Astrocyte (in vitro differentiated cells and primary cell): Measurements from ENCODE around the gene MEAF6. TPM values are rescaled to one million over a fixed set of nuclear protein-coding genes. Genes with fewer than 3 reads are reported as not detected.

Experiments
- DNase-seq: peaks from one replicate; pipeline ENCODE4 v3.0.0-alpha.2; 2010; ENCODE audit warnings: low read depth
- FAIRE-seq: peaks from 2 replicates; lab custom pipeline; 2011; peaks lifted over from hg19 to GRCh38; lab: Jason Lieb, UNC
- H2AFZ ChIP-seq: 2 replicates; pipeline ENCODE4 v1.6.0; 2012; ENCODE audit warnings: low read depth, low read length, inconsistent platforms
- H3K27ac ChIP-seq: 2 replicates; pipeline ENCODE4 v1.5.1; 2011; ENCODE audit warnings: low read depth, low read length, inconsistent platforms
- H3K27me3 ChIP-seq: 2 replicates; pipeline ENCODE4 v1.6.0; 2011; ENCODE audit warnings: low read length, inconsistent platforms; ENCODE audit not compliant: insufficient read depth
- H3K36me3 ChIP-seq: 2 replicates; pipeline ENCODE4 v1.5.1; 2011; ENCODE audit warnings: low read length, inconsistent platforms; ENCODE audit not compliant: insufficient read depth
- H3K4me1 ChIP-seq: 2 replicates; pipeline ENCODE4 v1.5.1; 2011; ENCODE audit warnings: low read length, inconsistent platforms; ENCODE audit not compliant: insufficient read depth
- H3K4me2 ChIP-seq: 2 replicates; pipeline ENCODE4 v1.6.0; 2012; ENCODE audit warnings: low read length, inconsistent platforms
- H3K4me3 ChIP-seq: 2 replicates; pipeline ENCODE4 v1.5.1; 2011; ENCODE audit warnings: low read depth, mild to moderate bottlenecking, low read length, inconsistent platforms; ENCODE audit not compliant: insufficient read depth
- H3K79me2 ChIP-seq: 2 replicates; pipeline ENCODE4 v1.6.0; 2012; ENCODE audit warnings: mild to moderate bottlenecking, low read length, inconsistent platforms; ENCODE audit not compliant: insufficient read depth
- H3K9ac ChIP-seq: 2 replicates; pipeline ENCODE4 v1.6.0; 2012; ENCODE audit warnings: mild to moderate bottlenecking, low read length, inconsistent platforms
- H3K9me3 ChIP-seq: 2 replicates; pipeline ENCODE4 v1.5.1; 2012; ENCODE audit warnings: low read depth, mild to moderate bottlenecking, low read length, inconsistent platforms; ENCODE audit not compliant: insufficient read depth
- H4K20me1 ChIP-seq: 2 replicates; pipeline ENCODE4 v1.6.0; 2012; ENCODE audit warnings: low read length, inconsistent platforms; ENCODE audit not compliant: insufficient read depth
- H3K27ac Mint-ChIP-seq: one replicate; pipeline ENCODE4 v1.8.0; 2021; ENCODE audit warnings: mild to moderate bottlenecking, mixed read lengths; ENCODE audit not compliant: unreplicated experiment
- H3K27me3 Mint-ChIP-seq: one replicate; pipeline ENCODE4 v1.8.0; 2021; ENCODE audit warnings: low read depth, mixed read lengths; ENCODE audit not compliant: unreplicated experiment
- H3K36me3 Mint-ChIP-seq: one replicate; pipeline ENCODE4 v1.8.0; 2021; ENCODE audit warnings: low read depth, mixed read lengths; ENCODE audit not compliant: unreplicated experiment
- H3K4me1 Mint-ChIP-seq: one replicate; pipeline ENCODE4 v1.8.0; 2021; ENCODE audit warnings: low read depth, mixed read lengths; ENCODE audit not compliant: unreplicated experiment
- H3K4me3 Mint-ChIP-seq: one replicate; pipeline ENCODE4 v1.8.0; 2021; ENCODE audit warnings: mild to moderate bottlenecking, moderate library complexity, mixed read lengths; ENCODE audit not compliant: unreplicated experiment
- H3K9me3 Mint-ChIP-seq: one replicate; pipeline ENCODE4 v1.8.0; 2021; ENCODE audit warnings: mild to moderate bottlenecking, mixed read lengths; ENCODE audit not compliant: unreplicated experiment
- EZH2 ChIP-seq: IDR thresholded peaks from 2 replicates; pipeline ENCODE4 v1.6.1; 2012; ENCODE audit warnings: mild to moderate bottlenecking, low read length, inconsistent platforms; ENCODE audit not compliant: insufficient read depth
- total RNA-seq: library from RNA; stranded (reverse); gene quantifications from 2 replicates; pipeline ENCODE4 v1.2.1, GENCODE V29; 2021
- TF ChIP-seq, protein P1 (sequence below): IDR thresholded peaks from 2 replicates; pipeline ENCODE4 v1.5.1; 2011; ENCODE audit warnings: low read depth, mild to moderate bottlenecking, inconsistent platforms, low read length, moderate library complexity; ENCODE audit not compliant: insufficient read depth

Gene MEAF6
- total RNA-seq, 1 donor from 2014 or later = 49.0 TPM

DNA sequence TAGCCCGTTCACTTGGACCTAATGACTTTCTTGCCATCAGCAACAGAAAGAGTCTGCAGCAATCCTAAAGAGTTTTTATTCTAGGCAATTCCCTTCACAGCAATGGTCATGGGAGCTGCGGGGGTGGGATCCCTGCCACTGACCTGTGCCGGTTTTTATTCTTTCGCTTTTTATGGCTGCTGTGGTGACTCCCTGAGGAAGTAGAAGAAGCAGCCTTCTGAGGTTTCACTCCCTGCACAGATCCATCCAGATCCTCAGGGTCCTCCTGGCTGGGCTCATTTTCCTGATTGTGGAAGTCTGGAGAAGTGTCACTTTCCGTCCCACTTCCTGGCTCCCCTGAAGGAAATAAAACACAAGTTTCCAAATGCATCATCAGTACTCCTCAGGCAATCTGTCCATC, 12.9 kb downstream of the MEAF6 start:
- peaks cover 27% of the 10 kb centered on the region for H3K79me2 ChIP-seq
- no peak for FAIRE-seq

DNA sequence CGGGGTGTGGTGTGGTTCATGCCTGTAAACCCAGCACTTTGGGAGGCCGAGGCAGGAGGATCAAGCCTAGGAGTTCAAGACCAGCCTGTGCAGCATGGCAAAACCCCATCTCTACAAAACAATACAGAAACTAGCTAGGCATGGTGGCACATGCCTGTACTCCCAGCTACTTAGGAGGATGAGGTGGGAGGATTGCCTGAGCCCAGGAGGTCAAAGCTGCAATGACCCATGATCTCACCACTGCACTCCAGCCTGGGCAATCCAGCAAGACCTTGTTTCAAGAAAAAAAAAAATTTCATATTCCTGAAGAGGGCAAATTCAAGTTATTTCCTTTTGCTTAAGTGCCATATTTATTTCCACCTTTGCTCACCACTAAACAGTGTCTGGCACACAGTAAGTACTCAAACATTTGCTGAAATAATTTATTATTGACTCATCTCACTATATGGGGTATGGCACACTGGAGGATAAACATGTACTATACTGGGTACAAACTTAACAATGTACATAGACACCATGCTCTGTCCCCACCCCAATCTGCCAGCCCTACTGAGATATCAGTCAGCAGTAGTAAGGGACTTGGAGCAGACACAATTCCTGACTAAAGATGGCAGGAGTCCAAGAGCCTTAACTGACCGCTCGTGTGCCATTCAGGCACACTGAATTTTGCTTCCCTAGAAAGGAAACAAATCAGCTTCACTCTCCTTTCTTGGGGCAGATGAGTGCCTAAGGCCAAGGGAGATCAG, 15.5 kb downstream of the MEAF6 start:
- no peaks in the 10 kb centered on the region for H3K9me3 ChIP-seq
- peaks cover 8% of the 10 kb centered on the region for H3K4me1 ChIP-seq
- H3K9ac ChIP-seq = peak overlapping the region; percentile 1
- H3K4me3 ChIP-seq = no peak overlapping the region
- peak; percentile 41 for DNase-seq
- Mint-ChIP-seq H3K27ac (no peak overlapping the region), H3K9me3 (no peaks in the 10 kb centered on the region), H3K36me3 (peaks cover 3% of the 10 kb centered on the region), H3K4me1 (no peaks in the 10 kb centered on the region), H3K27me3 (no peaks in the 10 kb centered on the region), H3K4me3 (no peak overlapping the region)
- TF ChIP-seq EZH2 = no peak
- TF ChIP-seq, protein P1, sequence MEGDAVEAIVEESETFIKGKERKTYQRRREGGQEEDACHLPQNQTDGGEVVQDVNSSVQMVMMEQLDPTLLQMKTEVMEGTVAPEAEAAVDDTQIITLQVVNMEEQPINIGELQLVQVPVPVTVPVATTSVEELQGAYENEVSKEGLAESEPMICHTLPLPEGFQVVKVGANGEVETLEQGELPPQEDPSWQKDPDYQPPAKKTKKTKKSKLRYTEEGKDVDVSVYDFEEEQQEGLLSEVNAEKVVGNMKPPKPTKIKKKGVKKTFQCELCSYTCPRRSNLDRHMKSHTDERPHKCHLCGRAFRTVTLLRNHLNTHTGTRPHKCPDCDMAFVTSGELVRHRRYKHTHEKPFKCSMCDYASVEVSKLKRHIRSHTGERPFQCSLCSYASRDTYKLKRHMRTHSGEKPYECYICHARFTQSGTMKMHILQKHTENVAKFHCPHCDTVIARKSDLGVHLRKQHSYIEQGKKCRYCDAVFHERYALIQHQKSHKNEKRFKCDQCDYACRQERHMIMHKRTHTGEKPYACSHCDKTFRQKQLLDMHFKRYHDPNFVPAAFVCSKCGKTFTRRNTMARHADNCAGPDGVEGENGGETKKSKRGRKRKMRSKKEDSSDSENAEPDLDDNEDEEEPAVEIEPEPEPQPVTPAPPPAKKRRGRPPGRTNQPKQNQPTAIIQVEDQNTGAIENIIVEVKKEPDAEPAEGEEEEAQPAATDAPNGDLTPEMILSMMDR = no peak
- H3K27me3 ChIP-seq = no peaks in the 10 kb centered on the region
- peaks cover 15% of the 10 kb centered on the region for H3K36me3 ChIP-seq
- FAIRE-seq = peak; percentile 13
- H3K27ac ChIP-seq = peak overlapping the region; percentile 1
- peaks cover 19% of the 10 kb centered on the region for H4K20me1 ChIP-seq
- no peak overlapping the region for H2AFZ ChIP-seq
- peak overlapping the region; percentile 9 for H3K4me2 ChIP-seq
- peaks cover 16% of the 10 kb centered on the region for H3K79me2 ChIP-seq

More for the DNA sequence above, 12.9 kb downstream of the MEAF6 start:
- H3K36me3 ChIP-seq = peaks cover 22% of the 10 kb centered on the region
- H3K4me3 ChIP-seq = no peak overlapping the region
- no peak overlapping the region for H3K4me3 Mint-ChIP-seq
- no peaks in the 10 kb centered on the region for H3K27me3 ChIP-seq
- H3K36me3 Mint-ChIP-seq = peaks cover 3% of the 10 kb centered on the region
- H3K27ac Mint-ChIP-seq = no peak overlapping the region
- H4K20me1 ChIP-seq = peaks cover 27% of the 10 kb centered on the region
- H3K9ac ChIP-seq = no peak overlapping the region
- no peak for TF ChIP-seq EZH2
- TF ChIP-seq, protein P1 = no peak
- no peaks in the 10 kb centered on the region for H3K9me3 Mint-ChIP-seq
- no peaks in the 10 kb centered on the region for H3K27me3 Mint-ChIP-seq
- DNase-seq = no peak
- no peaks in the 10 kb centered on the region for H3K9me3 ChIP-seq
- H2AFZ ChIP-seq = no peak overlapping the region
- H3K4me1 Mint-ChIP-seq = no peaks in the 10 kb centered on the region
- H3K4me1 ChIP-seq = peaks cover 8% of the 10 kb centered on the region
- no peak overlapping the region for H3K27ac ChIP-seq
- H3K4me2 ChIP-seq = no peak overlapping the region

DNA sequence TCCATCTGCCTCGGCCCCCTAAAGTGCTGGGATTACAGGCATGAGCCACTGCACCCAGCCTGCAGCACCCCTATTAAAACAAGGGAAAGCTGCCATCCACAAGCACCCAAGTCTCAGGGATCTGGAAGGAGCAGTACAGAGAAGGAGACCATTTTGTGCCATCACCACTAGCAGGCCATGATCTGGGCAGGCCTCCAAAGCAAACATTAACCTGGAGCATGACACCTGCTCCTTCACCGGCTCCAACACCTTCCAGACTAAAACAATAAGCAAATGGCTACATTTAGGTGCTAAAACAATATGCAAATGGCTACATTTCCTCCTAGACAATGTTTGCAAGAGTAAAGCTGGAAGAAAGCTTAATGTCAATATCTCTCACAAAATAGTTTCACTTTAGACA, 16.7 kb downstream of the MEAF6 start:
- Histone ChIP-seq H3K27me3 (no peaks in the 10 kb centered on the region), H4K20me1 (peaks cover 19% of the 10 kb centered on the region), H3K79me2 (peaks cover 16% of the 10 kb centered on the region), H3K4me2 (no peak overlapping the region), H3K4me3 (no peak overlapping the region), H3K4me1 (peaks cover 8% of the 10 kb centered on the region), H3K9ac (no peak overlapping the region), H3K9me3 (no peaks in the 10 kb centered on the region), H3K27ac (no peak overlapping the region), H2AFZ (no peak overlapping the region), H3K36me3 (peaks cover 21% of the 10 kb centered on the region)
- Mint-ChIP-seq H3K4me3 (no peak overlapping the region), H3K27ac (no peak overlapping the region), H3K36me3 (peaks cover 3% of the 10 kb centered on the region), H3K9me3 (no peaks in the 10 kb centered on the region), H3K27me3 (no peaks in the 10 kb centered on the region), H3K4me1 (no peaks in the 10 kb centered on the region)
- TF ChIP-seq EZH2 = no peak
- TF ChIP-seq, protein P1 = no peak
- DNase-seq (no peak), FAIRE-seq (no peak)
